Occipital lobe (tissue), 2 donors: ENCODE data around the gene CRTC1. TPM values are rescaled to one million over a fixed set of nuclear protein-coding genes. Genes with fewer than 3 reads are reported as not detected.
"Not testable (repeated sequence)": the region's sequence is repeated elsewhere in the genome, so short reads cannot be mapped to it uniquely, and the experiment has no call there.

ENCODE experiments used
- DNase-seq: peaks from one replicate; lab custom pipeline; 2025; lab: John Stamatoyannopoulos, UW
- total RNA-seq: library from RNA; depleted of rRNA; stranded (reverse); fragments of >200 nt; gene quantifications from one replicate; pipeline ENCODE4 v1.2.3, GENCODE V29; 2014

CRTC1 gene
- total RNA-seq, 1 donor from 2014 or later = 6.6 TPM

DNA sequence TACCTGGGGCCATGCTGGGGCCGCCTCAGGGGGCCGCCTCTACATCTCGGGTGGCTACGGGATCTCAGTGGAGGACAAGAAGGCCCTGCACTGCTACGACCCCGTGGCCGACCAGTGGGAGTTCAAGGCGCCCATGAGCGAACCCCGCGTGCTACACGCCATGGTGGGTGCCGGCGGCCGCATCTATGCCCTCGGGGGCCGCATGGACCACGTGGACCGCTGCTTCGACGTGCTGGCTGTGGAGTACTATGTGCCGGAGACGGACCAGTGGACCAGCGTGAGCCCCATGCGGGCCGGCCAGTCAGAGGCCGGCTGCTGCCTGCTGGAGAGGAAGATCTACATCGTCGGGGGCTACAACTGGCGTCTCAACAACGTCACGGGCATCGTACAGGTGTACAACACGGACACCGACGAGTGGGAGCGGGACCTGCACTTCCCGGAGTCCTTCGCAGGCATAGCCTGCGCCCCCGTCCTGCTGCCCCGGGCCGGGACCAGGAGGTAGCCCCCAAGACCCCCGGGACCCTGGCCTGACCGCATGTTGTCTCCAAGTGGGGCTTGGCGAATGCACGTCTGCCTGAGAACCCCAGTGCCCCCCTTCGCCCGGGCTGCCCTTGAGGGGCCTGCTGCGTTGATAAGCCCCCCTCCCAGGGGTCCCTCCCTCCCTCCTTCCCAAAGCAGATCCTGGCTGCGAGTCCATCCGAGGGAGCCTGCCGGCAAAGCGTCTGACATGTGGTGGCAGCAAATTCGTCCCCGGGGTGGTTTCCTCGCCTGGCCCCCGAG lies 14.5 kb upstream of the CRTC1 start:
- no peak for DNase-seq

- no peak for DNase-seq
Measured at GRCh38 chr19:18669524-18669817, 14.0 kb upstream of the CRTC1 start.

- no peak for DNase-seq
Measured at GRCh38 chr19:18669883-18670282, 13.6 kb upstream of the CRTC1 start.

- no peak for DNase-seq
Measured at GRCh38 chr19:18670312-18670711, 13.2 kb upstream of the CRTC1 start.

DNA sequence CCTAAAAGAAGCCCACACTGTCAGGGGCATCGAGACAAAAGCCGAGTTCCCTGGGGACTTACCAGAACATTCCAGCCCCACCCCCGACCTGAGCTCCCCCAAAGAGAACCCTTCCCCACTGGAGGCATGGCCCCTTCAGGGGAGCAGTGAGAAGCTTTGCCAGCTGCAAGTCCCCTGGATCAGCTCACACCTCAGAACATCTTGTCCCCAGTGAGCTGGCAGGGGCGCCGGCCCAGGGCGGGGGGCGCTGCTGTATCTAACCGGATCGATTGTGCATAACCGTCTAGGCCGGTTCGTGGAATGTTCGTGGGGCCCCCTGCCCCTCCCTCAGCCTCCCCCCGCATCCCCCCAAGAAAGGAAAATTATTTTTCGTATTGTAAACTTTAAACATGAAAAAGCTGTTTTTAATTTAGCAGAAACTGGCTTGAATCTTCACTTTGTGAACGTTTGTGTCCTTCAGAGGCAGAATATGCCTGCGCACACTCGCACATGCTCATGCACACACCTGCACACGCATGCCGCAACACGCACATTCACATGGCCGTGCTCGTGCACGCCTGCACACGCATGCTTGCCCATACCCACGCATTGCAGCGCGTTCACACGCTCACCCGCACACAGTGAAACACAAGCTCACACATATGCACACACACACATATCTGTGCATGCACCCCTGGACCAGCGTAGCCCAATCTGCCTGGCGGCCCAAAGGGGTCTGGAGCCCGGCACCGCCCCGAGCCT lies 12.0 kb upstream of the CRTC1 start:
- no peak for DNase-seq

DNA sequence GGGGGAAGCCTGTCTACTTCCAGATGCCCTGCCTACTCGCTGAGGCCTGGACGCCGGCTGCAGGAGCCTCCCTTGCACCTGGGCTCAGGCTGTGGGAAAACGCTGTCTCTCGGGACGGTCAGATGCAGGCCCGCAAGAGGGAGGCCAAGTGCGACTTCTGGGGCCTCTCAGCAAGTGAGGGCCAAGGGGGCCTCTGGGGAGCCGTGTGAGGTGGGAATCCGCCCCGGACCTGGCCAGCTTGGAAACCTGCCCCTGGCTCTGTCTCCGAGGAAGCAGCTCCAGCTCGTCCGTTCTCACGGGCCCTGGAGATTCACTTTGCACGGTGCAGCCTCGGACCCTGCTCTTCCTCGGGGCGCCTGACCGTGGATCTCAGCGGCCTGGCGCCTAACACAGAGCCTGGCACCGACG lies 11.4 kb upstream of the CRTC1 start:
- DNase-seq = no peak

GRCh38 chr19:18672606-18673337 lies 10.7 kb upstream of the CRTC1 start:
- DNase-seq = no peak

- no peak for DNase-seq
Measured at GRCh38 chr19:18674616-18675015, 8.9 kb upstream of the CRTC1 start.

DNA sequence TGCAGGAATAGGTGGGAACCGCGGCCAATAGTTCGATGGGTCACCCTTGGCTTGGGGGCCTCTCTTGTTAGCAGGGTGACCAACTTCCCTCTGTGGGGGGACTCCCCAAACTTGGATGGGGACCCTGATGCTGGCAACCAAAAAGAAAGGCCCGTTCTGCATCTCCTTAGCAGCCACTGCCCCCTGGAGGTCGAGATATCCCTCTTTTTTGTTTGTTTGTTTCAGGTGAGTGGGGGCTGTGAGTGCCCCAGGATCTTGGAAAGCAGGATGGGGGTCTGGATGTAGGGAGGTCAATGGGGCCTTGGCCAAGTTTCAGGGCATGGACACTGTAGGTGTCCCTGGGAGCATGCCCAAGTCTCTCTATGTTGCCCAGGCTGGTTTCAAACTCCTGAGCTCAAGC lies 7.7 kb upstream of the CRTC1 start:
- no peak for DNase-seq

DNA sequence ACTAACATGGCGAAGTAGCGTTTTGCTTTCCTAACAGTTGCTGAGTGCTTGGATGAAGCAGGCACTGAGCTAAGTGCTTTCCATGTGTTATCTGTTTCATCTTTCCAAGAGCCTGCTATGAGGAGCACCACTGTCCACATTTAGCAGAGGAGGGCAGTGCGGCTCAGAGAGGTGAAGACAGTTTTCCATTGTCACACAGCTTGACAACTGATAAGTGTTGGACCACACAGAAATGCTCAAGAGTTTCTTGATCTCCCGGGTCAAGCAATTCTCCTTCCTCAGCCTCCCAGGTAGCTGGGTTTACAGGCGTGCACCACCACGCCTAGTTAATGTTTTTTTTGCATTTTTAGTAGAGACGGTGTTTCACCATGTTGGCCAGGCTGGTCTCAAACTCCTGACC lies 6.8 kb upstream of the CRTC1 start:
- DNase-seq = no peak

DNA sequence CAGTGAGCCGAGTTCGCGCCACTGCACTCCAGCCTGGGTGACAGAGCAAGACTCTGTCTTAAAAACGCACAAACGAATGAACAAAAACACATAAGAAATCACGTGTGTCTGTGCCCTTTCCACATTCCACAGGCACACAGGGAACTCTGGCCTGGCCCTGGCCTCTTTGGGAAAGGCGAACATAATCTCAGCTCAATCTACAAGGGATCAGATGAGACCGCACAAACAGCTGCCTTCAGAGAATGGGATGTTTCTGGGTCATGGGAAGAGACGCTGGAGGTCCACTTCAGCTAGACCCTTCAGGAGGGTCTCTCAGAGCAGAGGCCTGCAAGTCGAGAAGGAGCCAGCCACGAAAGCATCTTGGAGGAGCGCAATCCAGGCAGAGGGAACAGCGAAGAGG lies 6.3 kb upstream of the CRTC1 start:
- DNase-seq = no peak

GRCh38 chr19:18680148-18680547 lies 3.3 kb upstream of the CRTC1 start:
- not testable (repeated sequence) for DNase-seq

DNA sequence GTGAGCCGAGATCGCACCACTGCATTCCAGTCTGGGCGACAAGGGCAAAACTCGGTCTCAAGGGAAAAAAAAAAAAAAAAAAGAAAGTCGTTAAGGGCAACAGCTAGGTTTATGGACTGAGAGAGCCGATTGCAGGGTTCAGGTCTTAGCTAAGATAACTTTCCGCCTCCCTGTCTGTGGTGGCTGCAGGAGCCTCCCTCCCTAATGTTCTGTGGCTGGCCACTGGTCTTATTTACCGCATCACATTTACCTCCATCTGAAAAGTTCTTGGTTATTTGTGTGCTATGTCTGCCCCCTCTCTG lies 722 bp upstream of the CRTC1 start:
- DNase-seq = no peak

DNA sequence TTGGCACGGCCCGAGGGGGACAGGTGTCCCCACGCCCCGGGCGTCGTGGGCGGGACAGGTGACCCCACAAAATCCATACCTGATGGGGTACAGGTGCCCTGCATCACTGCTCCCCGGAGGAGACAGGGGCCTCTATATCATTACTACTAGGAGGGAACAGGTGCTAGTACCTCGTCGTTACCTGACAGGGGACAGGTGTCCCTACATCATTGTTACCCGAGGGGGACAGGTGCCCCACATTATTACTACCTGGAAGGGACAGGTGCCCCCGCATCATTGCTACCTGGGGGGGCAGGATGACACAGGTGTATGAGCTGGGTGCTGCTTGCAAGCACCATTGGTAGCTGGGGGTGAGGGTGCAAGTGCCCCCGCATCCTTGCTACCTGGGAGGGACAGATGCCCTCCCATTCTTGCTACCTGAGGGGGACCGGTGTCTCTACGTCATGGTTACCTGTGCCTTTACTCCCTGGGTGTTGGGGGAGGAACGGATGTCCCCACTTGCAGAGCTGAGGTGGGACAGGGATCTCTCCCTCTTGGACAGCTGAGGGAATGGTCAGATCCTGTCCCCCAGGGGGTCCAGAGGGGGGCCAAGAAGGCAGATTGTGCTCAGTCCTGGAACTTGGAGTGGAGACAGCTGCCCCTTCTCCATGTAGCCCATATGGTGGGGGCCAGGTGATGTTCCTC lies 620 bp downstream of the CRTC1 start:
- DNase-seq = no peak

DNA sequence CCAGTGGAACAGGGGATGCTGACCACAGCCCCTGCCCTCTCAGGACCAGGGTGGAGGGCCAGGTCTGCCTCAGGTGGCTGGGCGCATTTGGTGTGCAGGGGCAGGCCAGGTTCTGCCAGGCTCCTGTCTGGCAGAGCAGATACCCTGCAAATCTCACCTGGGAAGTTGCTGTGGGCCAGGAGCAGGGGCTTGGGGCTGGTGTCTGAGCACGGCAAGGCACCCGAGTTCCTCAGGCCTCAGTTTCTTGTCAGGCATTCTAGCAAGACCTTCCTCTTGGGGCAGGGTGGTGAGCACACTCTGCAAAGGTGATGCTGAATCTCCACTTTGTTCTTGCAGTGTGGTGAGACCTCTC lies 1.1 kb downstream of the CRTC1 start:
- DNase-seq = no peak

GRCh38 chr19:18685597-18686190 lies 2.2 kb downstream of the CRTC1 start:
- no peak for DNase-seq

DNA sequence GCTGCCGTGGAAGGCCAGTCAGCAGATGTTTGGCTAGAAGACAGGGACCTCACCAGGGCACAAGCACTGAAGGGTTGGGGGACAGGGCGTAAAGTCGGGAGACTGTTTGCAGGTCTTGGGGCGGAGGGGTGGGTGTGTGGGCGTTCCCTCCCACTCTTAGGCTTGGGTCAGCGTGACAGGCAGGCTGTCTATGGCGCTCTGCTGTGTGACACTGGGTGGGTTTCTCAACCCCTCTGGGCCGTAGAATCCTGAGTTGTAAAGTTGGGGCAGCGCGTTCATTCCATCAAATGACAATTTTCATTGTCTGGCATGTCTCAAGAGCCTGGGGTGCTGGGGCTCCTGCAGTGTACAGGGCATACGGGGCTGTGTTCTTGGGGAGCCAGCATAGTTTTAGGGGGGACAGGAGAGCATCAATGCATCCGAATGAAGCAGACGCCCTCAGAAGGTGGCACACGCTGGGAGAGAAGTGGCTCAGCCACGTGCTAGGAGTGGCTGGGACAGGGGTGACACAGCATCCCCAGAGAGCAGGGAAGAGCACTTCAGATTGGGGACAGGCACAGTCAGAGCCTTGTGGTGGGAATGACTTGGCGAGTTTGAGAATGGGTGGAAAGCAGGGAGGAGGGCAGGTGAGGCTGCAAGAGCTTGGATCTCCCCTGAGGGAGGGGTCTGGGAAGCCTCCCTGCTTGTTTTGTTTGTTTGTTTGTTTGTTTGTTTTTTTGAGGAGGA lies 4.4 kb downstream of the CRTC1 start:
- no peak for DNase-seq

GRCh38 chr19:18696023-18696422 lies 12.5 kb downstream of the CRTC1 start:
- DNase-seq = no peak

GRCh38 chr19:18697680-18698079 lies 14.2 kb downstream of the CRTC1 start:
- no peak for DNase-seq

DNA sequence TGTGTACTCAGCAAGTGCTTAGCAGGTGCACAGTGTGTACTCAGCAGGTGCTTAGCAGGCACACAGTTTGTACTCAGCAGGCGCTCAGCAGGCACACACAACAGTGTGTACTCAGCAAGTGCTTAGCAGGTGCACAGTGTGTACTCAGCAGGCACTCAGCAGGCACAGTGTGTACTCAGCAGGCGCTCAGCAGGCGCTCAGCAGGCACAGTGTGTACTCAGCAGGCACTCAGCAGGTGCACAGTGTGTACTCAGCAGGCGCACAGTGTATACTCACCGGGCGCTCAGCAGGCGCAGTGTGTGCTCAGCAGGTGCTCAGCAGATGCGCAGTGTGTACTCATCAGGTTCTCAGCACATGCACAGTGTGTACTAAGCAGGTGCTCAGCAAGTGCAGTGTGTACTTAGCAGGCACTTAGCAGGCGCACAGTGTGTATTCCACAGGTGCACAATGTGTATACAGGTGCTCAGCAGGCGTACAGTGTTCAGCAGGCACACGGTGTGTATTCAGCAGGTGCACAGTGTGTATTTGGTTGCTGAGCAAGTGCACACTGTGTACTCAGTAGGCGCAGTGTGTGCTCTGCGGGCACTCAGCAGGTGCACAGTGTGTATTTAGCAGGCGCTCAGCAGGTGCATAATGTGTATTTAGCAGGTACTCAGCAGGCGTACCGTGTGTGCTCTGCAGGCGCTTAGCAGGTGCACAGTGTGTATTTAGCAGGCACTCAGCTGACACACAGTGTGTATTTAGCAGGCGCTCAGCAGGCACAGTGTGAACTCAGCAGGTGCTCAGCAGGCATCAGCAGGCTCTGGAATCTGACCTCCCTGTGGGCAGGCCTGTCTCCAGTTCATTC lies 15.1 kb downstream of the CRTC1 start:
- no peak for DNase-seq
